HL-60 (cell line): ENCODE results near the gene GFRA4.

ENCODE experiments used
- CTCF ChIP-seq: IDR thresholded peaks from one replicate; pipeline ENCODE4 v1.5.1; 2011; ENCODE audit warnings: low read length, control low read depth, inconsistent platforms; ENCODE audit not compliant: insufficient read depth
- GABPA ChIP-seq: IDR thresholded peaks from 2 replicates; pipeline ENCODE4 v1.6.1; 2012; ENCODE audit warnings: low read depth
- POLR2AphosphoS5 ChIP-seq: IDR thresholded peaks from 2 replicates; pipeline ENCODE4 v1.6.1; 2012; ENCODE audit warnings: low read depth
- REST ChIP-seq: IDR thresholded peaks from 2 replicates; pipeline ENCODE4 v1.6.1; 2012; ENCODE audit warnings: low read depth; ENCODE audit not compliant: insufficient replicate concordance

GRCh38 chr20:3678198-3678597 is 15.0 kb upstream of the GFRA4 start:
- TF ChIP-seq CTCF (no peak), REST (no peak), POLR2AphosphoS5 (no peak), GABPA (no peak)
